ENCODE measurements around the gene TSHB. TPM values are rescaled to one million over a fixed set of nuclear protein-coding genes. Genes with fewer than 3 reads are reported as not detected.

TSHB gene
- total RNA-seq, 1 donor from 2014 or later: not detected

DNA sequence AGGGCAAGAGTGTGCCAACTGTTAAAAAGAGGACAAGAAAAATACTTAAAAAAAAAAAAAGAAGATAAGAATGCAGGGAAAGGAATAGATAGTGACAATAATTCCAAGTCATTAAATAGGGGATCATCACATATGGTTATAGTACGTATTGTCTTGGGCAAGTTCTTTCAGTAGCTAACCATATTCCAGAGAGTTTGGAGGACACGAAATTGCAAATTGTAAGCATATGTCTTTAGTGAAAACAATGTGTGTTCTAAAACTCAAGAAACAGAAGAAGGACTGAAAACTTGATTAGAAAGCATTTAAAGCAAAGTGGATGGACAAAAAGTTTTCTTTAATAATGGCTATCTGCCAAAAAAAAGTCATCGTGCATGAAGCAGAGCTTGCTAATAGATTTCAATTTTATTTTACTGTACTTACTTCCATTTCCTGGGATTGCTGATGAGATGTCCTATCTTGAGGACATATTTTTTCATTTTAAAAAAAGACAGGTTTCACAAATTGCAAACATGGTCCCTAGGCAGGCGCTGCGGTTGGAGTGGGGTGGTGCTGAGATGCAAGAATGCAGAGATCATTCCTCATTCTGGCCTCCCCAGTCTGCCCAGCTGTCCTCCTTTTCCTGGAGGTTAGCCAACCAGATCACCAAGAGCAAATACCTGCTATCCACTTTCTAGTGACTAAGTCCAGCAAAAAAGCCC lies 47.8 kb downstream of the TSHB start:
- peaks cover 25% of the 10 kb centered on the region for H3K27me3 Mint-ChIP-seq
- no peak overlapping the region for H3K4me3 Mint-ChIP-seq
- H3K9me3 Mint-ChIP-seq: no peaks in the 10 kb centered on the region
- DNase-seq: no peak
- intact Hi-C loops (cut with micrococcal nuclease): no loop called here
- no peak for ATAC-seq (ENCODE audit: low read depth)
- H3K36me3 Mint-ChIP-seq (ENCODE audit: low read depth): no peaks in the 10 kb centered on the region
- ChIA-PET CTCF (no interaction called here), POLR2A (no interaction called here)
- H3K4me1 Mint-ChIP-seq: no peaks in the 10 kb centered on the region
- no peak overlapping the region for H3K27ac Mint-ChIP-seq
- TF ChIP-seq, protein P1, sequence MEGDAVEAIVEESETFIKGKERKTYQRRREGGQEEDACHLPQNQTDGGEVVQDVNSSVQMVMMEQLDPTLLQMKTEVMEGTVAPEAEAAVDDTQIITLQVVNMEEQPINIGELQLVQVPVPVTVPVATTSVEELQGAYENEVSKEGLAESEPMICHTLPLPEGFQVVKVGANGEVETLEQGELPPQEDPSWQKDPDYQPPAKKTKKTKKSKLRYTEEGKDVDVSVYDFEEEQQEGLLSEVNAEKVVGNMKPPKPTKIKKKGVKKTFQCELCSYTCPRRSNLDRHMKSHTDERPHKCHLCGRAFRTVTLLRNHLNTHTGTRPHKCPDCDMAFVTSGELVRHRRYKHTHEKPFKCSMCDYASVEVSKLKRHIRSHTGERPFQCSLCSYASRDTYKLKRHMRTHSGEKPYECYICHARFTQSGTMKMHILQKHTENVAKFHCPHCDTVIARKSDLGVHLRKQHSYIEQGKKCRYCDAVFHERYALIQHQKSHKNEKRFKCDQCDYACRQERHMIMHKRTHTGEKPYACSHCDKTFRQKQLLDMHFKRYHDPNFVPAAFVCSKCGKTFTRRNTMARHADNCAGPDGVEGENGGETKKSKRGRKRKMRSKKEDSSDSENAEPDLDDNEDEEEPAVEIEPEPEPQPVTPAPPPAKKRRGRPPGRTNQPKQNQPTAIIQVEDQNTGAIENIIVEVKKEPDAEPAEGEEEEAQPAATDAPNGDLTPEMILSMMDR (IDR thresholded peaks at IDR 0.05): no peak

DNA sequence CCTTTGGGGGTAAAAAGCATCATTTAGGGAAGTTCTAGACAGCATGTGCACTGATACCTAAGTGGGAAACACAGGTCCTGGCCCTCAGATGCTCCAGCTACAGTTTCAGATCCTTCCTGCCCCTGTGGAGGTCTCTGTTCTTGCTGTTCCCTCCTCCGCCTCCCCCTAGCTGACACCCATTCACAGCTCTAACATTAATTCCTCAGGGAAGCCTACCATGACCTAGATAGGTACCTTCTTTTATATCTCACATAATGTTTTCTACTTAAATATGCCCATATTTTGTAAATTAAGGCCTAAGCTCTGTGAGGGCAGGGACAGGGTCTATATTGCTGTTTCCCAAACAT lies 48.3 kb downstream of the TSHB start:
- CTCF ChIA-PET: no interaction called here
- no peaks in the 10 kb centered on the region for H3K36me3 Mint-ChIP-seq (ENCODE audit: low read depth)
- no peaks in the 10 kb centered on the region for H3K4me1 Mint-ChIP-seq
- POLR2A ChIA-PET: no interaction called here
- H3K27ac Mint-ChIP-seq: no peak overlapping the region
- TF ChIP-seq, protein P1 (IDR thresholded peaks at IDR 0.05): no peak
- no peak overlapping the region for H3K4me3 Mint-ChIP-seq
- H3K27me3 Mint-ChIP-seq: peaks cover 25% of the 10 kb centered on the region
- intact Hi-C loops (cut with micrococcal nuclease): no loop called here
- no peaks in the 10 kb centered on the region for H3K9me3 Mint-ChIP-seq
- ATAC-seq (ENCODE audit: low read depth) (no peak), DNase-seq (no peak)

DNA sequence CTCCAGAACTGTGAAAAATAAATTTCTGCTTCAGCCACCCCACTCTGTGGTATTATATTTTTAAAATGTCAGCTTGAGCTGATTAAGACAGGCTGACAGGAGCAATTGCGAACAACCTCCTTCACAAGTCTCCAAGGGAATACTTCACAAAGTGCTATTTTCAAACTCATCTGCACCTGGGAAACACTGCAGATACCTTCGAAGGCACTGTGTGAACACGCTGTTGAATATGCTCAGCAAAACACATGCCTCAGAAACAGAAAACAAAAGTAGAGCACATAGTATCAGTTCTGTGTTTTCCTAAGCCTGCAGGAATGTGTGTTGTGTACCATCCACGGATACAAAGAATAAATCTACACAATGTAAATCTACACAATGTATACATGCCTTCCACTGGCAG lies 49.1 kb downstream of the TSHB start:
- no peak overlapping the region for H3K27ac Mint-ChIP-seq
- H3K27me3 Mint-ChIP-seq: peaks cover 26% of the 10 kb centered on the region
- ATAC-seq (ENCODE audit: low read depth) (no peak), DNase-seq (no peak)
- H3K9me3 Mint-ChIP-seq: no peaks in the 10 kb centered on the region
- intact Hi-C loops (cut with micrococcal nuclease): no loop called here
- H3K36me3 Mint-ChIP-seq (ENCODE audit: low read depth): no peaks in the 10 kb centered on the region
- CTCF ChIA-PET: no interaction called here
- TF ChIP-seq, protein P1 (IDR thresholded peaks at IDR 0.05): no peak
- POLR2A ChIA-PET: no interaction called here
- no peaks in the 10 kb centered on the region for H3K4me1 Mint-ChIP-seq
- no peak overlapping the region for H3K4me3 Mint-ChIP-seq

DNA sequence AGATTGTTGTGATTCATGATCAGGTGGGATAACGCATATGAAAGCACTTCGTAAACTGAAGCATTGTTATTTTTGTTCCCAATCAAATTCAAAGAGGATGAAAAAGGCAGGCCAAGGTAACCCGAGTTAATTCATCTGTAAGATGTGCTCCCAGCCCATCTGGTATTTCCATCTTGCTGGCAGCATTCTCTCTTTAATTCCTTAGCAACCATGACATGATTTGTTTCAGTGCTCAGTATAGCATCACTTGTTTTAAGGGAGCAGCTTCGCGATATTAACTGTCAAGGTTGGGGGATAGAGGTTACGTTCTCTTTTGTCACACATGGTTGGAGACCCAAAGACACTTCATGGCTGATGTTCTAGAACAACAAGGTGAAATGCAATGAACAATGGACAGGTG lies 53.3 kb downstream of the TSHB start:
- DNase-seq (no peak), ATAC-seq (ENCODE audit: low read depth) (no peak)
- CTCF ChIA-PET: interaction anchor here (1.4 kb wide), 1 partner anchor 16 kb away, joined by 3 read pairs; no protein-coding TSS in a partner anchor
- no peaks in the 10 kb centered on the region for H3K9me3 Mint-ChIP-seq
- H3K27me3 Mint-ChIP-seq: peaks cover 14% of the 10 kb centered on the region
- no peaks in the 10 kb centered on the region for H3K4me1 Mint-ChIP-seq
- TF ChIP-seq, protein P1 (IDR thresholded peaks at IDR 0.05): no peak
- intact Hi-C loops (cut with micrococcal nuclease): no loop called here
- H3K27ac Mint-ChIP-seq: no peak overlapping the region
- H3K36me3 Mint-ChIP-seq (ENCODE audit: low read depth): no peaks in the 10 kb centered on the region
- H3K4me3 Mint-ChIP-seq: no peak overlapping the region
- POLR2A ChIA-PET: no interaction called here

Other genes starting within 250 kb of the TSHB start
- 38.4 and 44.2 TPM in 2 replicates for gene SIKE1, start 249.1 kb upstream of the TSHB start, total RNA-seq
- not detected in 2 replicates for gene SYCP1, start 175.0 kb upstream of the TSHB start, total RNA-seq
- 0.91 TPM in 1 of 2 replicates, not detected in the other for gene TSPAN2, start 59.7 kb downstream of the TSHB start, total RNA-seq

All from activated B cell treated with CpG ODN at 0.5 μM for 24 hours (primary cell).